Renal cortex interstitium (tissue), 11 donors: ENCODE data around the gene CCM2. TPM values are rescaled to one million over a fixed set of nuclear protein-coding genes. Genes with fewer than 3 reads are reported as not detected.

Experiments used
- DNase-seq, 11 donors: peaks; one replicate each; pipeline ENCODE4 v3.0.0-alpha.2; 2013; ENCODE audit warnings: low read depth in 9 of 11, low spot score in 4 of 11; ENCODE audit errors: extremely low read depth in 1 of 11
- polyA plus RNA-seq, 3 donors: library from polyadenylated mRNA; unstranded; fragments of 120-200 nt; gene quantifications; one replicate each; pipeline ENCODE4 v1.2.1, GENCODE V29; 2013; ENCODE audit not compliant: insufficient read length in 3 of 3

The CCM2 gene
- polyA plus RNA-seq, 3 donors, result 23.8 to 32.9 (median 26.1) TPM

DNA sequence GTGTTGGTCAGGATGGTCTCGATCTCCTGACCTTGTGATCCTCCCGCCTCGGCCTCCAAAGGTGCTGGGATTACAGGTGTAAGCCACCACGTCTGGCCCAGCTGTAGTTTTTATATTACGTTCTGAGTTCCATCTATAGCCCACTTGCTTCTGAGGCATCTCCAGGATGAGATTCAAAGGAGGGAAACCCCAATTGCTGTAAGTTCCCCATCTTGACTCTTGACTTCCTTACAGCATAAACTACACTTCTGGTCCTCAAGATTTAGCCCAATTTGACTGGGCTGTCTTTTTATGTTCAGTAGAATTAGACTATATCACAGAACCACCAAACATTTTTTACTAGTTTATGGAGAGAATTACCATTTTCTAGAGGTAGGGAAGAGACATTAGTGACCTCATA is 44.3 kb downstream of the CCM2 start:
- no peak for DNase-seq

DNA sequence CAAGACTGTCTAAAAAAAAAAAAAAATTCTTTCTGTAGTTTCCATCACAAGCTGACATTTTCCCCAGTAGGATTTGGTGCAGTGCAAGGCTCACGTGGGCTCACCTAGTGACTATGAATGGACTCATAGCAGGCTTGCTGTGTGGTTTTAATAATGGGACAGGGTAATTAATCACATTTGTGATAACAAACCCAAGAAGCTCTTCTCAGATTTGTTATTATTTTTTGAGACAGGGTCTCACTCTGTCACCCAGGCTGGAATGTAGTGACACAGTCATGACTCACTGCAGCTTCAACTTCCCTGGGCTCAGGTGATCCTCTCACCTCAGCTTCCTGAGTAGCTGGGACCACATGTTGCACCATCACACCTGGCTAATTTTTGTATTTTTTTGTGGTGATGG is 48.7 kb downstream of the CCM2 start:
- DNase-seq, result no peak

DNA sequence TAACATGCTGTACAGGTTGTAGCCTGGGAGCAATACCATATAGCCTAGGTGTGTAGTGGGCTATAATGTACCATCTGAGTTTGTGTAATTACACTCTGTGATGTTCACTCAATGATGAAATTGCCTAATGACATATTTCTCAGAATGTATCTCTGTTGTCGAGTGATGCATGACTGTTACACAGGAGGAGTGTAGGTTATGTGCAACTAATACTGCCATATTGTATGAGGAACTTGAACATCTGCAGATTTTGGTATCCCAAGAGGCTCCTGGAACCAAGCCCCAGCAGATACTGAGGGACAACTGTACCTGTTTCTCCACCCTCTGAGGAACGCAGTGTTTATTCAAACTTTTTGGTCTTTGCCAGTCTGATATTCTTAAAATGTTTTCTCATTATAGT is 50.2 kb downstream of the CCM2 start:
- DNase-seq, result no peak

DNA sequence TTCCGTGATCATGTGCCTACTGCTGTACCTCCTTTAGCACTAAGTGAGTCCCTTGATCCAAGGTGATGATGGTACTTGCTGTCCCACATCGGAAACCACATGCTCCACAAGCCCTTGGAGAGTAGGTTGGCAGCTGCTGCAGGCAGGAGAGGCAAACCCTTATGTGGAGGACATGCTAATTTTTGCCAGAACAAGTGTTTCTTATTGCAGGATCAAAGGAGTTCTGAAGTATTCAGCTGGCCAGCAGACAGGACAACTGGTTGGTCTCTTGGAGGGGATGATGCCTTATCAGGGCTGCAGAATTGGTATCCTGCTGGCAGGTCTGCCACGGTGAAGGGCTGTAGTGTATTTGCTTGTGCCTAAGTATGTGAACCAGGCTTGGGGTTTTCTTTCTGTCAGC is 52.0 kb downstream of the CCM2 start:
- no peak for DNase-seq

DNA sequence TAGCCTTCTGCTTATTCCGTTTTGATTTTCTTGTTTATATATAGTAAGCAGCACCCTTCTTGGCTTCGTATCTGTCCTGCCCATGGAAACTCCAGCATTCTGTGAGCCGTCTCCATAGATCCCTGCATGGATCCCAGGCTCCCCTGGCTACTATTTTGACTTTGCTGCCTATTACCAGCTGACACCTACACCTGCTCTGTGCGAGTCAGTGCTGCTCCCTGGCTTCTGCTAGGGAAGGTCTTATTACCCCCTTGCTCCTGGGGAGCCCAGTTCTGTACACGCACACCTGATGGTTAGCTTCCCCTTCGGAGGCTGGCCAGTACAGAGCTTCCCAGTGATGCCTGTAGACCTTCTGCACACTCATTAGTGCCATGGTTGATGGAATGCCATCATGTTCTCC is 53.4 kb downstream of the CCM2 start:
- no peak for DNase-seq

DNA sequence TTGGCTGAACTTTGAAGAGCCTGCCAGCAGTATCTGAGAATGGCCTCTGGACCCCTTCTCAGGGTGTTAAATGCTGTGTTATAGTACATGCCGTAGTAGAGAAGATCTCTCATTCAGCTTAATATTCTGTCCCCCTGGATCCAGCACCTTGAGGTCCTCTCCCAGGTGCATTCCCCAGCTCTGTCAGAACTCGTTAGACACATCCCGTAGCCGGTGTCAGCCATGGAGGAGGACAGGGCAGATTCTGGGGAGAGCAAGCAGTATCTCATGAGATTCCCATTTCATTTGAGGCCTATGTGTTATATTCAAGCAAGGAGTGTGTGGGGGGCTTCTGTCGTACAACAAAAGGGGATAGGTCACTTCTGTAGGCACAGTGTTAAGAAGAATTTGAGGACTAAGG is 53.9 kb downstream of the CCM2 start:
- DNase-seq, result no peak

DNA sequence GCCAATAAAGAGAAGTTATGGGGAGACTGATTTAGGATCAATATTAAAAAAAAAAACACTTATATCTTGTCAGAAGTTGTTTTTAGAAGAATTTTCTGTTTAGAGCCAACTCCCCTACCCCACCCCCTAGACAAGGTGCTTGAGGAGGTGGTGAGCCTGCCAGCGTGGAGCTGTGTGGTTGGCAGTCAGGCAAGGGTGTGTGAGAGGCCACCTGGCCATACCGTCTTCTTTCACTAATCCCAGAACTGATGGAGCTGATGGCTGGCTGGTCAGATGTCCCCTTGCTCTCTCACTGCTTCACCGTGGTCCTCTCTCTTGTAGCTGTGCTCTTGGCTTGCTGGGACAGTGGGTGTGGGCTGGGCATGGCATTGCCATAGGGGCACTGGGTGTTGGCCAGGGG is 54.4 kb downstream of the CCM2 start:
- DNase-seq, result no peak

DNA sequence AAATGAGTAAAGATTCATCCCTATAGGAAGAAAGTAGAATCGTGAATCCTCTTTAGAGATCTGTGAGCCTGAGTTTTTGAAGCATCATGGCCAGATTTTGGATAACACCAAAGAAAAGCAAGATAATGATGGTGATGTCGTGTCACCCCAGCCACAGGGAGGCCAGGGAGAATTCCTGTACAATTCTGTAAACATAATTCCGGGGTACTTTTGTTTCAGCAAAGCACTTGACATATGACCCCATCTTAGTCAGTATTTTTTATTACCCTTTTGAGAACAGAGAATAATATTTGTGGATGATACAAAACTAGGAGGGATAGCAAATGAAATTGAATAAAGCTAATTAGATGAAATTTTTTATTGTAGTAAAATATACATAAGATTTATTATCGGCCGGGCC is 55.0 kb downstream of the CCM2 start:
- no peak for DNase-seq

DNA sequence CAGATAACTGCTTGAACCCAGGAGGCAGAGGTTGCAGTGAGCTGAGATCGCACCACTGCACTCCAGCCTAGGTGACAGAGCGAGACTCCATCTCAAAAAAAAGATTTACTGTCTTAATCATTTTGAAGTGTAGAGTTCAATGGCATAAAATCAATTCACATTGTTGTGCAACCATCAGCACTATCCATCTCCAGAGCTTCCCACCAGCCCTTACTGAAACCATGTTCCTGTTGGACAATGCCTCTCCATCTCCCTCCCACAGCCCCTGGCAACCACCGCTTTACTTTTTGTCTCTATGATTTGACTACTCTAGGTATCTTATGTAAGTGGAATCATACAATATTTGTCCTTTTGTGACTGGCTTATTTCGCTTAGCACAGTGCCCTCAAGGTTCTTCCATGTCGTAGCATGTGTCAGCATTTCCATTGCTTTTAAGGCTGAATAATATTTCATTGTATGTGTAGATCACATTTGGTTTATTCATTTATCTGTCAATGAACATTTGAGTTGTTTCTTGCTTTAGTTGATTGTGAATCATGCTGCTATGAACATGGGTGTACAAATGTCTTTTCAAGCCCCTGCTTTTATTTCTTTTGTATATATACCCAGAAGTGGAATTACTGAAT is 55.7 kb downstream of the CCM2 start:
- DNase-seq, result no peak

DNA sequence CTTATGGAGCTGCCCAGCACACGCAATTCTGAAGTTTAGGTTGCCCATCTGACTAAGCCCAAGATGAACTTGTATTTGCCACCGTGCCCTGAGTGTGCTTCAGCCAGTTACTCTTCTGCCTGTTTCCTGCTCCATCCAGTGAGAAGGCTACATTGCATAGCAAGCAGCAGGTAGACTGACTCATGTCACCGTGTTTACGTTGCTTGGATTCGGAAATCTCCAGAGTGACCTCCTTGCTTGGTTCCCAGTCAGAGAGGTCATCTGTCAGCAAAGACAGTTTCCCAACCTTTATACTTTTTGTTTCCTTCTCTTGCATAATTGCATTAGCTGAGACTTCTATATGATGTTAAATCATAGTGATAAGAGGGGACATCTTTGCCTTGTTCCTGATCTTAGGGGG is 57.9 kb downstream of the CCM2 start:
- DNase-seq, result no peak

DNA sequence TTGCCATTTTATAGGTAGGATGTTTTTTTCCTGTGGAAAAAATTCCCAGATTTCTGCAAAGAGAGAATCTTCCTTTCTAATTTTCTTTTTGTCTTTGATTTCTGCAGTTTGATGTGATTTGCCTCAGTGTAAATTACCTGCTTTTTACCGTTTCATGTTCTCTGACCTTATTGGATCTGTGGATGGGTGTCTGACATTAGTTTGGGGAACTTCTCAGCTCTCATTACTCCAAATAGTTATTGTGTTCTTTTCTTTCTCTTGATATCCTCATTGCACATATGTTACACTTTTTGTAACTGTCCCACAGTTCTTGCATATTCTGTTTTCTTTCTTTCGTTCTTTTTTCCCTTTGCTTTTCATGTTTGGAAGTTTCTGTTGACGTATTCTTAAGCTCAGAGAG is 60.3 kb downstream of the CCM2 start:
- DNase-seq, result no peak

DNA sequence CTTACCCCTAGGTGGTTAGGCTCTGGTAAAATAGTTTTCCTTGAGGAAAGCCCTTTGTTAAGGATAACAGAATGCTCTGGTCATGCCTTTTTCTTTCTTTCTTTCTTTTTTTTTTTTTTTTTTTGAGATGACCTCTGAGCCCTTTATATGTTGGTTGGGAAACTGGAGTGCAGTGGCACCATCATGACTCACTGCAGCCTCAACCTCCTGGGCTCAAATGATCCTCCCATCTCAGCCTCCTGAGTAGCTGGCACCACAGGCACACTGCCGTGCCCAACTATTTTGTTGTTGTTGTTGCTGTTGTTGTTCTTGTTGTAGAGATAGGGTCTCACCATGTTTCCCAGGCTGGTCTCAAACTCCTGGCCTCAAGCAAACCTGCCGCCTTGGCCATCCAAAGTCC is 61.4 kb downstream of the CCM2 start:
- no peak for DNase-seq

DNA sequence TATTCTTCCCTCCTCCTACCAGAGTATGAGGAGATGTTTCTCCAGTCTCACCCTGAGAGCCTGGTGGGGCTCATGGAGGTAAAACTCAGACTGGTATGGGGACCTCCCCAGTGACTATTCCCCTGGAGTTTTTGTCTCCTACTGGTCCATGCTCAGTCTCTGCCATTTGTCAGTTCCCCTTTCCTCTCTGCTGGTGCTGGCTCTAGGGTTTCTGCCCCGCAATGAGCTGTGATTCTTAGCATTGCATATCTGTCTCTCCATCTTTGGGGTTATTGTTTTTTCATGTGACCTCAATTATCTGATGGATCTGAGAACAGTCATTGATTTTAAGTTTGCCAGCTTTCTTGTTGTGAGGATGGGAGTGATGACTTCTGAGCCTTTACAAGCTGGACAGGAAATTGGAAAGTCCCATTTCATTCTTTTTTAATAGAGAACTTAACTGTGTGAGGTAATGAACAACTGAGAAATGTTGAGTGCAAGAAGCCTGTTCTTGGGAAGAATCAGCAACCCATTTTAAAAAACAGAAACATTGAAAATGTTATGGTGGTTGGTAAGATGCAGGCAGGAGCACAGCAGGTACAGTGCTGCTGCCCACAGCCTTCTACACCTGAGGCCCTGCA is 61.9 kb downstream of the CCM2 start:
- DNase-seq, result no peak

DNA sequence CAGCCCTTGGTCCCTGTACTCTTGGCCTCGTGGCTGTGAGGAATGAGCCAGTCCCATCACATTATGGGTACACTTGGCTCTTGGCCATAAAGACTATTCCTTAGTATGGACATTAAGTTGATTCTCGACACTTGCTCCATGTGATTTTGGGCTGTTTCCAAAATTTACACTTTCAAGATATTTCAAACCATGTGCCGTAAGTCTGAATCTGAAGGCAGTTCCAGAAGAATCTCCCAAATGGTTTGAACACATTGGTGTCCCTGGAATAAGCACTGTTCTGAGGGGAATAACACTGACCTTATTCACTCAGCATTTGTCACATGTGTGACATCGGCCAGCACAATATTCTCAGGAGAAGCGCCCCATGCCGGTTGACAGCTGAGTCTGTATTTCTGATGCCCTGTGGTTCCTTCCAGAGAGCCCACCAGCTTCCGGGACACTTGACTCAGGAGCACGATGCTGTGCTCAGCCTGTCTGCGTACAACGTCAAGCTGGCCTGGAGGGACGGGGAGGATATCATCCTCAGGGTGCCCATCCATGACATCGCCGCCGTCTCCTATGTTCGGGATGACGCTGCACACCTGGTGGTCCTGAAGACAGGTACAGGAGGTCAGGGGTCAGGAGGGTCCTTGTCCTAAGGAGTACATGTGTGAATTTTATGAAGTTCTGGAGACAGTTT is 64.2 kb downstream of the CCM2 start:
- no peak for DNase-seq

DNA sequence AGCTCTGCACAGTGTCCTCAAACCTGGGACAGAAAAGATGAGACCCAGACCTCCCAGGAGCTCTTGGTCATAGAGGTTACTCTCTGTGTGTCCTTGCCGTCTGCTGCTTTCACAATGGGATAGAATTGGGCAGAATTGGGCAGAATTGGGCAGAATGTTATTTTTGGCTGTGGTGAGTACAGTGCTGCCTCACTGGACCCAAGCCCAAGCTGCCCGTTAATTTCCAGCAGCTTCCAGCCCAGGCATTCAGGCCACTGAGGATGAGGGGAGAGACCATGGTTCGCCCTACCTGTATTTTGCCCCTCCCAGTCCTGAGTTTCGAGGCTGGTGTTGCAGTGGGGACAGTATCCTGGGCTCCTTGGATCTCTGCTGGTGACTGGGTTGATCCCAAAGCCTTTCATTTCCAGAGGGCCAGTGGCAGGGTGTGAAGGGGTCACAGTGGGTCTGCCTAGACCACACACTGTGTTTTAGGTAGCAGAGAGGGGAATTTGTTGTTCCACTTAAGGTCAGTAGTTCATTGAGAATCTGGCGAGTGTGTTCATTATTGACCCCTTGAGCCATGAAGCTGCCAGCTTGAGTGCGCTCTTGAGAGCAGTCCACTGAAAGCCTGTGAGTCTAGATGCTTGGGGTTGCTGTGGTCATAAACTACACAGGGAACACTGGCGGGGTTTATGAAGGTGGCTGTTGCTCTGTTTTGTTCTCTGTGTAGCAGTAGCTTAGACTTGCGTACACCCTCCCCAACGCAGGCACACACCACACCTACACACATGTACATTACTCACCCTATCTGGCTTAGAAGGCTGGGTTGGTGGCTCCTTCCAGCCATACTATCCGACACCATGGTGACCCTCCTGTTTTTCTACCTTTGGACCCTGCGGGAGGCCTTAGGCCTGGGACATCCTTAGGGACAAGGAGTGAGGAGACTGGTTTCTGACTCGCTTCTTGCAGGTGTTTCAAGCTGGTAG is 65.3 kb downstream of the CCM2 start:
- no peak for DNase-seq

DNA sequence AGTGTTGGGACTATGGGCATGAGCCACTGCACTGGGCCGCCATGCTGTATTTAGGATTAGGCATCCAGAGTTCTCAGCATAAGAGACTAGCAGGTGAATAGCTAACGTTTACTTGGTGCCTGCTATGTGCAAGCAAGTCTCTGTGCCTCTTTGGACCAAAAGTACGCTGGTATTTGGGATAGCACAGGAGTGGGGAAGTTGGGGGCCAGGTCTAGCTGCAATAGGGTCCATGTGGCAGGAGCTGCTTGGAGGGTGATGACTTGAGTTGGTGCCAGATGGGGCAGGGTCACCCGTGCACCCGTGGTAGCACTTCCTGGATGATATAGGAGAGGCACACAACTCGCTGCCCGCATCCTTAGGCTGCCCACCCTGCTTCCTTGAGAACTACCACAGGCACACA is 66.4 kb downstream of the CCM2 start:
- no peak for DNase-seq

DNA sequence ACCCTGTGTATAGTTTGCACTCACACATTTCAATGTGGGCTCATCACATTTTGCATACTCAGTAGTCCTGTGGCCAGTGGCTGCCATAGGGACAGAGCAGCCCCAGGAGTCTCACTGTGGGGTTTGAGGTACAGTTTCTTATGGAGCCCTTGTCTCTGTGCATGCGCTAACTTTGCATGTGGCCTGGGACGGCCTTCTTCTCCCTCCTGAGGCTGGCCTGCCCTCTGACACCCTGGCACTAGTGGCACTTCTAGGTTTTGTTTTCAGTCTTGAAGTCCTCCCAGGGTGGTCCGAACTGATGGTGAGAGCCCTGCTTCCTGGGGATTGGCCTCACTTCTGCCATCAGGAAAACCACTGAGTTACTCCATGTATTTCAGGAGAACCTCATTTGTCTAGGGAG is 67.6 kb downstream of the CCM2 start:
- no peak for DNase-seq

DNA sequence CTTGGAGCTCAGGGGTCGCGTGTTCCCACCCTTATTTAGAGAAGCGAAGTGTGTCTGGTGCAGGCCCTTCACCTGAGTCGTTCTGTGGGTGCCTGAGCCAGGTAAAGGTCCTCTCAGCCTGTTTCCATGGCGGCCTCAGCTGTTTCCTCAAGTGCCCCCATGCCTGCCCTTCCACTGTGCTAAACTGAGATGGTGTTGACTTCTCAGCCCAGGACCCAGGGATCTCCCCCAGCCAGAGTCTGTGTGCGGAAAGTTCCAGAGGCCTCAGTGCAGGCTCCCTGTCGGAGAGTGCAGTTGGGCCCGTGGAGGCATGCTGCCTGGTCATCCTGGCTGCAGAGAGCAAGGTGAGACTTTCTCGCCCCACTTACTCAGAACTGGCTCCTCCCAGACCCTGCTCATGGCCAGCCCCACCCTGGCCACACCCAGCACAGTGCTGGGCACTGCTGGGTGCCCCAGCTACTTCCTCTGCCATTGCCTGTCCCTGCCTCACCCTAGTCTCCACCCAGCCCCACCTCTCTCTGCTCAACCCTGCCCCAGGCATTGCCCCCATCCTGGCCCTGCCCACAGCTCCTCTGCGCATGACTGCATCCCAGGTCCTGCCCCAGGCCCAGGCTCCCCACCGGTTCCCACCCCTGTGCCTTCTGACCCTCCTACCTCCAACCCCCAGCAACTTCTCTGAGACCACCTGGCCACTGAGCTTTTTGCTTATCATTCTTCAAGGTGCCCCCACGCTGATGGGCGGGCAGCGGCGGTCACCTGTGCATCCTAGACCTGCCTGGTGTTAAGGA is 68.4 kb downstream of the CCM2 start:
- DNase-seq, result no peak
